Urothelium cell line (cell line): Measurements from ENCODE around the gene CIPC.

ENCODE experiments used
- DNase-seq: peaks from one replicate; pipeline ENCODE4 v3.0.0; 2011; ENCODE audit warnings: low spot score, mixed read lengths
- FAIRE-seq: peaks from 2 replicates; lab custom pipeline; 2011; peaks lifted over from hg19 to GRCh38; lab: Jason Lieb, UNC

CIPC gene

DNA sequence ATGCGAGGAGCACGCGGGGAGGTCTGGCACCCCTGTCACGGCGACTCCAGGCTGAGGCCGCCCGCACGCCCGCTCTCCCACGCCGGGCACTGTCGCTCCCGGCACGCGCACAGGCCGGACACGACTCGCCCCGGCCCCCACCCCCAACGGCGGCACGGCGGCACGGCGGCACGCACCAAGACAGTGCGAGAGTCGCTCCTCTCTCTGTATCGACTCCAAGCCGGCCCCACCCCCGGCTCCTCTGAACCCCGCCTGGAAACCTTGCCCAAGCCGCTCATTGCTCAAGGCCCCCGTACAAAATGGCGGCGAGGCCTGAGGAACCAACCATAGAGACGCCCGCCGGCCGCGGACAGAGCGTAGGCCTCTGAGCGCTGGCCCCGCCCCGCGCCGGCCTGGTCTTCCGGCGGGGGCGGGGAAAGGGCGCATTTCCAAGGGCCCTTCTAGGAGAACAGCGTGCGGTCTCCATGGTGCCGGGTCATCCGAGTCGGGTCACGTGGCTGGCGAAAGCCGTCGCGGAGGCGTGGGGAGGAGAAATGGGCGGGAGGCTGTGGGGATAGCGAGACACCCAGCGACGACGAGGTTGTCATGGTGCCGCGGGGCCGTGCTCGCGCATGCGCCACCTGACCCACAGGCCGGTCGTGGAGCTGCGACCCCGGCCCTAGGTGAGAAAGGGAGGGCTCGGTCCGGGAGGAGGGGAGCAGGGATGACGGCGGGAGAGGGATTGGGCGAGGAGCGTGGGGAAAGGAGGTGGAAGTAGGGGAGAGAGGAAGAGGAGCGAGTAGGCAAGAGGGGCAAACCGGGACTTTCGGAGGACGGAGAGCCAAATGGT lies at the start of gene CIPC:
Gene CIPC, plus strand, starts transcription at position 559 of the 829 bp plus-strand sequence. CDS start 7,451 bp downstream, outside the sequence.
- FAIRE-seq (peak; percentile 97), DNase-seq (peak; percentile 100)

DNA sequence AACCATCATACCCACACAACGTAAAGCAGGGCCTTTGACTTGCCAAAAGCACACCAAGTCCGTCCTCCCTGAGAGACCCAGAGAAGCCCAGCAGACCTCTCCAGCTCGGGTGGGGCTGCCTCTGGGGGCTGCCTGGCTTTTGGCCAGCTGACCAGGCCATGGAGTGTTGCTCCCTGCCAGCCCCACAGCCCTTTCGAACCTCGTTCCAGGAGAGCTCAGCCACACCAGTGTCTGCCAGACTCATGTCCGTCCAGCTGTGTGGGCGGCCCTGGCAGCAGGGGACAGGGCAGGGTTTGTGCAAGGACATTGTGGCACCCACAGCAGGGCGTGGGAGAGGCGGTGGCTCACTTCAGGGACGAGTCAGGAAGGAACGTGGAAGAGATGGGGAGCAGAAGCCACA lies 46.9 kb upstream of the CIPC start:
- DNase-seq (no peak), FAIRE-seq (no peak)

- no peak for DNase-seq
- FAIRE-seq: no peak
Observed at GRCh38 chr14:77052281-77053044, 45.6 kb upstream of the CIPC start.

DNA sequence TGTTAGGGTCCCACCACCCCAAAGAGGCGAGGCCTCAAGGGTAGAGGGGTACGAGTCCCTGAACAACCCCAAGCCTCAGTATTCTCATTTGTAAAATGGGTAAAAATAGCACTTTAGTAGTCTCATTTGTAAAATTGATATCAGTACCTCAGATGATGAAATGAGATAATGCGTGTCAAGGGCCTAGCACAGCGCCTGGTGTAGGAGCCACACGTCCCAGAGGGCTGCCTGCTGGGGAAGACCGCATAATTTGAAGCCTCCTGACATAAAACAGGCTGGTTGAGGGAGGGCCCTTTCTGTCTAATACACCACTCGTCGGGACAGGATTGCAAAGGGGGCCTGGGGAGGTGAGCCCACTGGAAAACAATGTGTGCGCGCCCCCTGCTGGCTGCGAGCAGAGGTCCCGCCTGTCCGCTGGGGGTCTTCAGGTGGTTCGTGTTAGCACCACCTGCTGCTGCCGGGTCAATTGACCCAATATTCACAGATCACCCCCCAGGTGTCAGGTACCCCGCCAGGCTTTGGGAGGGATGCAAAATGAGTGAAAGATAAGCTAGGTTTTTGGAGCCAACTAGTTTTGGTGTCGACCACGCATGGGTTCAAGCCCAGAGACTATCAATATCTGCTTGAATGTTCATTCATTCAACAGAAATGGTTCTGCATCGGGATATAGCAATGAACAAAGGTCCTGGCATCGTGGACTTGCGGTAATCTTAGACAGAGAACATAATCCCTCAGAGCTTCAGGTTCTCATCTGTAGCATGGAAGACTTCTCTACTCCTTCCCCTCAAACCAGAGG lies 44.8 kb upstream of the CIPC start:
- FAIRE-seq: no peak
- DNase-seq: no peak

GRCh38 chr14:77055306-77055705 lies 42.8 kb upstream of the CIPC start:
- FAIRE-seq: no peak
- DNase-seq: no peak

DNA sequence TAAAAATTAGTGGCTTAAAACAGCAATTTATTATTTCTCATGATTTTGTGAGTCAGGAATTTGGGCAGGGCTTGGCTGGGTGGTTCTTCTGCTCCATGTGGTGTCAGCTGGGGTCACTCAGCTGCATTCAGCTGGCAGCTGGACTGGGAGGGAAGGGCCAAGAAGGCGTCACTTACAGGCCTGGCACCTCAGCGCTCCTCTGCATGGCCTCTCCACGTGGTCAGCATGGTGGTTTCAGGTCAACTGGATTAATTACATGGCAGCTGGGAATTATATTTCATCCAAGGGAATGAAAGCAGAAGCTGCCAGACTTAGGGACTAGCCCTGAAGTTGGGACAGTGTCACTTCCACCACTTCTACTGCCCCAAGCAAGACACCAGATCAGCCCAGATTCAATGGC lies 42.1 kb upstream of the CIPC start:
- FAIRE-seq (no peak), DNase-seq (no peak)

DNA sequence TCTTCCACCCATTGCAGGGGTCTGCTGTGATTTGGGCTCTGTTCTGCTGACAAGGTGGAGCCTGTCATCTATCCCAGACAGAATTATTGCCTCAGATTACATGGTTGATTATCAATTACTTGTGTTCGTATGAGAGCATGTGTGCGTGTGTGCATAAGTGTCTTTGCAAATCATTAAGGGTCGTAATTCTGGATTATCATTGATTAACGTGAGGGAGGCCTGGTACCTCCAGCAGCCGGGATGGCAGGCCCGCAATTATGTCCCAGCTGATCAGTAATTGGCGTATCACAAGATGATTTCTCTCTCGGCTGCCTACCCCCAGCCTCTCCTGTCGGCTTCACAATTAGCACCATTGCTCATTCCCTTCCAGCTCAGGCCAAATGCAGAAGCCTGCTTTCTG lies 39.9 kb upstream of the CIPC start:
- FAIRE-seq: peak; percentile 82
- no peak for DNase-seq

GRCh38 chr14:77058785-77059184 lies 39.3 kb upstream of the CIPC start:
- no peak for DNase-seq
- no peak for FAIRE-seq

GRCh38 chr14:77059276-77059915 lies 38.7 kb upstream of the CIPC start:
- FAIRE-seq: peak; percentile 99
- DNase-seq: peak; percentile 95

GRCh38 chr14:77061630-77062257 lies 36.3 kb upstream of the CIPC start:
- no peak for DNase-seq
- no peak for FAIRE-seq

- no peak for FAIRE-seq
Observed at GRCh38 chr14:77062261-77062660, 35.8 kb upstream of the CIPC start.

DNA sequence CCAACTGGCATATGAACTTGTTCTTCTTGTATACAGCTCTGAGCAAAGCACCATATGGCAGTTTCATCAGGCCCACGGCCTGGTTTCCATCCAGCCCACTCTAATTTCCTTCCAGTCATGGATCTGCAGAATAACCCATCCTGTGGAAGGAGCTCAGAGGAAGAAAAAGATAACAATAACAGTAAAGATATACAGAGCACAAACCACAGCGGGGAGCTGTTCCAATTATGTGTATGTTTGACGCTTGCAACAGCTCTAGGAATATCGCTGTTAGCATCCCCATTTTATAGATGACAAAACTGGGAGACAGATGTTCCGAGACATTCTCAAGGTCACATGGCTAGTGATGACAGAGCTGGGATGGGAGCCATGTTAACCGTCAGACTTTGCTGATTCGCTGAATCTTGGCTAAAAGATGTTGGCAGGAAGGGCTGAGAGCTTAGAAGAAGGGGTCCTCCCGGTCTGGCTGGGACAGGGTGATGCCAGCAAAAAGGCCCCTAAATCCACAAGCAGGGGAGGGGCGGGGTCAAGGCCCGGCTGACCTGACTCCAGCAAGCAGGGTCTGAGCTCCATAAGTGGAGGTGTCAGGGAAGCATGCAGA lies 34.4 kb upstream of the CIPC start:
- no peak for FAIRE-seq
- DNase-seq: no peak

More at GRCh38 chr14:77062261-77062660, 35.8 kb upstream of the CIPC start:
- no peak for DNase-seq

- no peak for DNase-seq
- FAIRE-seq: no peak
Observed at GRCh38 chr14:77064521-77065178, 33.4 kb upstream of the CIPC start.

DNA sequence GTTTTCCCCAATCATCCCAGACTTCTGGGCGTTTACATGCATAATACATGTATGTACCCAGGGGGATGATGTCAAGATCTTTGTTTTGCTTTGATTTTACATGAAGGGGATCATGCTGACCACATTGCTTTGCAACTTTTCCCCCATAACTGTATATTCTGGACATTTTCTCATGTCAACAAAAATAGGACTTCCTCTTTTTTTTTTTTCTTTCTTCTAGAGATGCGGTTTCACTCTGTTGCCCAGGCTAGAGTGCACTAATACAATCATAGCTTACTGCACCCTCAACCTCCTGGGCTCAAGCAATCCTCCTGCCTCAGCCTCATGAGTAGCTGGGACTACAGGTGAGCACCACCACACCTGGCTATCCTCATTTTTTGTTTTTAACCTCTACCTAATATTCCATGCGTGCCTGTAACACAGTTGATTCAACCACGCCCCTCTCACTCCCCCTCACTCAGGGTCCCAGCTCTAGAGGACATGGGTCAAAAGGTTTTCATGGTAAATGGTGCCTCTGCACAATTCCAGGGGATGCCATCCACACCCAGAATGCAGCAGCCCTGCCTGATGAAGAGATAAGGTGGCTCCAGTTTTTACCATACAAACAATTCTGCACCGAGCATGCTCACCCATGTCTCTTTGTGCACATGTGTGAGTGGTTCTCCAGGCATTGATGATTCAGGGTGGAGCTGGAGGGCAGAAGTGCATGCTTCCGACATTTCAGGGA lies 32.0 kb upstream of the CIPC start:
- DNase-seq (no peak), FAIRE-seq (no peak)

DNA sequence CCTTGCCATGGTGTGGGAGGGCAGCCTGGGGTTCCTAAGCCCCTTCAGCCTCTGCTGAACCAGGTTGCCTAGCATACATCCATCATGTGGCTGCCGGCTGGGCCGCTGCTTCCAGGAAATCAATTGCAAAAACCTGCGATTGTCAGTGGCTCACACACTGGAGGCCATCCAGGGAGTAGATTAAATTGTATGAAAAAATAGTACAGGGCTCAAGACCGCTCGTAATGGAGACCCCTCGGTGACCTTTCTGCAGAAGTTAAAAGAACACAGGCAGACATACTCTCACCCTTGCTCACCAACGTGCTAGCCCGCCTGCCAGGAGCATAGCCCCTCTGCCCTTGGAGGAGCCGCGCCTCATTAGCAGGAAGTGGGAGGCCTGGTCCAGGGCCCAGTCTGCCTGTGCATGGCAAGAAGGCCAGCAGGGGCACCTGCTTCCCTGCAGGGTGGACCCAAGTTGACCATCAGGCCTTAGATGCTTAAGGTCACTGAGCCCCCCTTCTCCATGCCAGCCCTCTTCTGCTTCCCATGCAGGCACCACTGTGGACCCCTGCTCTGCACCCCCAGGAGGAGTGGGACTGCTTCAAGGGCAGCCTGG lies 31.4 kb upstream of the CIPC start:
- FAIRE-seq (no peak), DNase-seq (no peak)

DNA sequence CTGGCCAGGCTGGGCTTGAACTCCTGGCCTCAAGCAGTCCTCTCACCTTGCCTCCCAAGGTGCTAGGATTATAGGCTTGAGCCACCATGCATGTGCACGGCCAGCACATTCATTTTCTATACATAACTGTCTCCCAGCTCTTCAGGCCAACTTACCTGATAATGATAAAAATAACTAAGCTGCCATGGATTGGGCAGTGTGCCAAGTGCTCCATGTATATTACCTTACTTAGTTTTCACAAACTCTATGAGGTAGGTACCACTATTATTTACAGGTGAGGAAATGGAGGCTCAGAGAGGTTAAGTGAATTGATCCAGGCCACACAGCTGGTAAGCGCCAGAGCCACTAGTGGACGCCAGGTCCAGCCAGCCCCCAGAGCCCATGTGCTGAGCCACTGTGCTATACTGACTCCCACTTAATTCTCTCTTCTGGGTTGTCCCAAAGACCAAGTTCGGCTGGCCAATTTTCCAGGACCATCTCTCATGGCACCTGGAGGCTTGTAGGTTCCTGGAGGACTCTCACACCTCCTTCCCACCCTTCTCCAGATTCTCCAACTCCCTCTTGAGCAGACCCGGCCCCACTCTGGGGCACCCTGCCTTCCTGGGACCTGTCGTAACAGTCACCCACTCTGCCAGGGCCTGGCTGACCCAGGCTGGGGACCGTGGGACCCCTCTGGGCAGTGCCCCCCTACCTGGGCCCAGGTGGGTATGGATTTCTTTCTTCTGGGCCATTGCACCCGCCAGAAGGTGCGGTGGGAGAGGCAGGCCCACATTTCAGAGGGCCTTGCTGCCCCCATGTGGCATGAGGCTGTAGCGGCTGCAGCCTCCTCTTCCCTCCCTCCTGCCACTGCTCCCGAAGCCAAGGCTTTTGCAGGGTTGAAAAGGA lies 30.2 kb upstream of the CIPC start:
- FAIRE-seq: peak; percentile 40

DNA sequence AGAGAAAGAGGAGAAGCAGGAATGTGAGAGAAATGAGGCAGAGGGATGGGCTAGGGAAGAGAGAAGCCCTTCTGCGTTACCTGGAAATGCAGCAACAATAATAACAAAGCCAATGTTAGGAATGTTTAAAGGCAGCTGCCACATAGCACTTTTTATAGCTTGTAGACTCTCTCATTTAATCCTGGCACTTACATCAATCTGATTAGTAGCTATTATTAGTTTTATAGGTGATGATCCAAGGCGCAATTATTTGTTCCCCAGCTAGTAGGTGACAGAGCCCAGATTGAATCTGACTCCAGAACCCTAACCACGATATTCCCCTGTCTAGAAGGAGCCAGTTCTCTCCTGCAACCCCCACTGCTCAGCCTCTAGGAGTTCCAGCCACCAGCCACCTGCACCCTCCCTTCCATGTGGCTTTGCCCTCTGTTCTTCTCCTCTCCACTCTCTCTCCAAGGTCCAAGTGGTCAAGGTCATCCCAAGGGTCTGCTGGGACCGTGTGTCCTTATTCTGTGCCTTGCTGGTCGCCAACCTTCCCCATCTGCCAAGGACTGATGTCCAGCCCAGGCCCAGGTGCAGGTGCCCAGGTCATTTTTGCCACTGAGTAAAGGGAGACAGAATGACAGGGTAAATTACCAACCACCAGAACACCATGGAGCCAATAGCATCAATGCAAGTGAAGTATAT lies 29.4 kb upstream of the CIPC start:
- FAIRE-seq (no peak), DNase-seq (no peak)

More for the DNA sequence above, 30.2 kb upstream of the CIPC start:
- DNase-seq: peak; percentile 86
